Measurements from ENCODE around the gene ZBTB7B.

ZBTB7B gene

DNA sequence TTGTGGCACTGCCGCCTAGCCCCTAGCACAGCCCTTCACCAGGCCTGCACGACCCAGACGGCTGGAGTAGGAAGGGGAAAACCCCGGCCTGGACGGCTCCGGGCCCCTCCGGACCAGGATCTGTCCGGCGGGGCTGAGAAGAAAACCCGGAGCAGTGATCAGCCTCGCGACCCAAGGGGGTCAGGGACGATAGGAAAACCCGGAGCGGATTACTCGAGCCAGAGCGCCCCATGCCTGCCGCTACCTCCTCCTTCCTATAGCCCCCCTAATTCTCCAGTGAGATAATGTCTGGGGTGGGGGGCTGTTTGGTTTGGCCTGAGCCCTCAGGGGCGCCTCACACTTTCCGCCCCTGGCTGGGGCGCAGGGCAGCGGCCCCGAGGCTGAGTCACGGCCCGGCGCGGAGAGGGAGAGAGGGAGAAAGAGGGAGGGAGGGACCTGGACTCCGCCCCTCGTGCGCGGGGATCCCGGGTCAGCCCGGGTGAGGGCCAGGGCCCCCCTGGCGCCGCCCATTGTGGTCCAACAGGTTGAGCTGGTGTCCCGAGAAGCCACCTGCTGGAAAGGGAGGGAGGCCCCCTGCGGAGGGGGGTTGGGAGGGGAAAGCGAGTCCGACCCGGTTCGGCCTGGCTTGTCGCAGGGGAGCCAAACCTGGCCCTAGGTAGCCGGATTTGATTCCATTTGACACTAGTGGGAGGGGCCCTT is 1.7 kb upstream of the ZBTB7B start:
- Histone ChIP-seq H3K4me2 (ENCODE audit: low read length) (peak overlapping the region; percentile 82), H3K4me1 (ENCODE audit: low read length) (peaks cover 44% of the 10 kb centered on the region), H2AFZ (ENCODE audit: low read depth, low read length) (0 out of 2 replicates have a peak overlapping the region, but pooled peaks have one; percentile 7), H4K20me1 (ENCODE audit: insufficient read depth, low read length) (no peaks in the 10 kb centered on the region), H3K27me3 (ENCODE audit: low read depth, low read length) (no peaks in the 10 kb centered on the region), H3K36me3 (replicated peaks; ENCODE audit: low read depth, low read length) (peaks cover 2% of the 10 kb centered on the region), H3K9me3 (ENCODE audit: insufficient read depth, low read length) (no peaks in the 10 kb centered on the region), H3K4me3 (ENCODE audit: low read length) (peak overlapping the region; percentile 84), H3K27ac (ENCODE audit: low read length) (peak overlapping the region; percentile 95), H3K79me2 (ENCODE audit: low read length) (peaks cover 33% of the 10 kb centered on the region), H3K9ac (ENCODE audit: low read length) (peak overlapping the region; percentile 89)
- no peak for TF ChIP-seq EZH2phosphoT487 (IDR thresholded peaks at IDR 0.05; ENCODE audit: low read depth)
- peak; percentile 17; the same call in 1 of the 2 replicates for TF ChIP-seq CTCF (IDR thresholded peaks at IDR 0.05; ENCODE audit: low read depth, low read length)

- Histone ChIP-seq H3K36me3 (replicated peaks; ENCODE audit: low read depth, low read length) (peaks cover 6% of the 10 kb centered on the region), H3K4me3 (ENCODE audit: low read length) (peak overlapping the region; percentile 84), H3K4me2 (ENCODE audit: low read length) (peak overlapping the region; percentile 82), H3K9ac (ENCODE audit: low read length) (peak overlapping the region; percentile 89), H3K9me3 (ENCODE audit: insufficient read depth, low read length) (no peaks in the 10 kb centered on the region), H3K27me3 (ENCODE audit: low read depth, low read length) (no peaks in the 10 kb centered on the region), H4K20me1 (ENCODE audit: insufficient read depth, low read length) (no peaks in the 10 kb centered on the region), H3K4me1 (ENCODE audit: low read length) (peaks cover 45% of the 10 kb centered on the region), H2AFZ (ENCODE audit: low read depth, low read length) (0 out of 2 replicates have a peak overlapping the region, but pooled peaks have one; percentile 7), H3K79me2 (ENCODE audit: low read length) (peaks cover 38% of the 10 kb centered on the region), H3K27ac (ENCODE audit: low read length) (peak overlapping the region; percentile 95)
- TF ChIP-seq EZH2phosphoT487 (IDR thresholded peaks at IDR 0.05; ENCODE audit: low read depth), result no peak
- TF ChIP-seq CTCF (IDR thresholded peaks at IDR 0.05; ENCODE audit: low read depth, low read length), result no peak
Measured at GRCh38 chr1:155001425-155001674, 1.3 kb upstream of the ZBTB7B start.

- Histone ChIP-seq H3K9ac (ENCODE audit: low read length) (peak overlapping the region; percentile 89), H3K79me2 (ENCODE audit: low read length) (peaks cover 42% of the 10 kb centered on the region), H3K4me1 (ENCODE audit: low read length) (peaks cover 50% of the 10 kb centered on the region), H3K27me3 (ENCODE audit: low read depth, low read length) (no peaks in the 10 kb centered on the region), H4K20me1 (ENCODE audit: insufficient read depth, low read length) (peaks cover 2% of the 10 kb centered on the region; the same call in 1 of the 2 replicates), H3K9me3 (ENCODE audit: insufficient read depth, low read length) (no peaks in the 10 kb centered on the region), H3K4me2 (ENCODE audit: low read length) (peak overlapping the region; percentile 82), H3K36me3 (replicated peaks; ENCODE audit: low read depth, low read length) (peaks cover 7% of the 10 kb centered on the region), H3K27ac (ENCODE audit: low read length) (peak overlapping the region; percentile 95), H2AFZ (ENCODE audit: low read depth, low read length) (no peak overlapping the region), H3K4me3 (ENCODE audit: low read length) (peak overlapping the region; percentile 84)
- TF ChIP-seq CTCF (IDR thresholded peaks at IDR 0.05; ENCODE audit: low read depth, low read length), result peak; percentile 82
- no peak for TF ChIP-seq EZH2phosphoT487 (IDR thresholded peaks at IDR 0.05; ENCODE audit: low read depth)
Measured at GRCh38 chr1:155001675-155002463, 733 bp upstream of the ZBTB7B start.

DNA sequence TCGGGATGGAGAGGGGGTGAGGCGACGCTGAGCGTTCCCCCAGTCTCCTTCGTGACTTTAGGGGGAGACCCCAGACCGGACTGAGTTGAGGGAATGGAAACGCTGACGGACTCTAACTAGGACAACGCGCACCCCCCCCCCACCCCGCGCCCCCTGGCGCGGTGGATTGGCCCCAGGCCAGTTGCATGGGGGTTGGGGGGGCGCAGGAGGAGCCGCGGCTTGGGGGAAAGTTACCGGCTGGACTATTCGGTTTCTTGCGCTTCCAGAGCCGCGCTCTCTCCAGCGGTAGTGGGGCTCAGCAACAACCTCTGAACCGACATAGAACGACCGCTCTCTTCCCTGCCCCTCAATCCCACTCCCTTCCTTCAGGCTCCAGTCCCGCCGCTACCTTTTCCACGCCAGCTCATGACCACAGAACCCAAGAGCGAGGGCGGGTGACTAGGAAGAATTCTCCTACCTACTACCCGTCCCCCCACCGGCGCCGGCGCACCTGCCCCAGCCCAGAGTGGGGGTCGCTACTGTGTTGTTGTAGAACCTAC is 694 bp downstream of the ZBTB7B start:
- H3K36me3 ChIP-seq (replicated peaks; ENCODE audit: low read depth, low read length), result peaks cover 7% of the 10 kb centered on the region
- no peak; the same call in 1 of the 2 replicates for TF ChIP-seq CTCF (IDR thresholded peaks at IDR 0.05; ENCODE audit: low read depth, low read length)
- no peaks in the 10 kb centered on the region for H3K27me3 ChIP-seq (ENCODE audit: low read depth, low read length)
- peak overlapping the region; percentile 96 for H3K9ac ChIP-seq (ENCODE audit: low read length)
- no peaks in the 10 kb centered on the region for H3K9me3 ChIP-seq (ENCODE audit: insufficient read depth, low read length)
- peak overlapping the region; percentile 97 for H3K4me2 ChIP-seq (ENCODE audit: low read length)
- peaks cover 56% of the 10 kb centered on the region for H3K79me2 ChIP-seq (ENCODE audit: low read length)
- H3K27ac ChIP-seq (ENCODE audit: low read length), result peak overlapping the region; percentile 92
- H4K20me1 ChIP-seq (ENCODE audit: insufficient read depth, low read length), result peaks cover 14% of the 10 kb centered on the region
- H2AFZ ChIP-seq (ENCODE audit: low read depth, low read length), result no peak overlapping the region
- peaks cover 51% of the 10 kb centered on the region for H3K4me1 ChIP-seq (ENCODE audit: low read length)
- H3K4me3 ChIP-seq (ENCODE audit: low read length), result peak overlapping the region; percentile 93
